Loucy (cell line): Measurements from ENCODE around the gene IFNK.

Experiments
- CTCF ChIP-seq: fragments of 200-600 bp; sonication (generic); conservative IDR thresholded peaks from 2 replicates; pipeline ENCODE4 v1.5.1; 2014; ENCODE audit warnings: mild to moderate bottlenecking, antibody characterized with exemption, low read length
- EZH2phosphoT487 ChIP-seq: fragments of 200-600 bp; IDR thresholded peaks from 2 replicates; pipeline ENCODE4 v1.6.1; 2018; ENCODE audit warnings: antibody characterized with exemption, mild to moderate bottlenecking, moderate library complexity, borderline replicate concordance

- TF ChIP-seq CTCF (no peak), EZH2phosphoT487 (no peak)
These were observed 21.4 kb downstream of the IFNK start for GRCh38 chr9:27545471-27545870.
